Keratinocyte (primary cell): ENCODE data around the gene PCSK6.

Experiments used
- CTCF ChIP-seq, 3 experiments: IDR thresholded peaks in 1 of 3; conservative IDR thresholded peaks in 1 of 3; optimal IDR thresholded peaks in 1 of 3; 2 replicates in 2 of 3; 3 replicates in 1 of 3; pipeline versions ENCODE3 to v1.5.1; 2011; ENCODE audit warnings: low read length in 3 of 3, mild to moderate bottlenecking in 3 of 3, moderate library complexity in 2 of 3, control low read depth in 1 of 3, inconsistent platforms in 1 of 3; ENCODE audit not compliant: insufficient read depth in 2 of 3; ENCODE audit errors: extremely low read depth in 1 of 3
- EZH2 ChIP-seq: IDR thresholded peaks from one replicate; pipeline ENCODE4 v1.6.1; 2012; ENCODE audit warnings: inconsistent platforms, mild to moderate bottlenecking, low read length, moderate library complexity

GRCh38 chr15:101374326-101374725, 115.2 kb downstream of the PCSK6 start:
- no peak for TF ChIP-seq CTCF (optimal IDR thresholded peaks at IDR 0.05 in 1 of 3, IDR thresholded peaks at IDR 0.05 in 1 of 3, conservative IDR thresholded peaks at IDR 0.05 in 1 of 3; ENCODE audit: extremely low read depth in 1 of 3, insufficient read depth in 2 of 3, low read length in 3 of 3)
- TF ChIP-seq EZH2 = no peak
